HUES64 (cell line): ENCODE results near the gene SEZ6L.
A peak's percentile ranks its signal among the peaks of the same experiment; 100 is the strongest.

Experiments used
- H3K27ac ChIP-seq: 2 replicates; pipeline ENCODE4 v1.7.0; 2013; ENCODE audit warnings: low read depth, low read length, inconsistent platforms
- H3K27me3 ChIP-seq: 2 replicates; pipeline ENCODE4 v1.6.1; 2013; ENCODE audit warnings: mild to moderate bottlenecking, low read length; ENCODE audit not compliant: insufficient read depth
- H3K36me3 ChIP-seq: 2 replicates; pipeline ENCODE4 v1.6.1; 2013; ENCODE audit warnings: mild to moderate bottlenecking, low read length; ENCODE audit not compliant: insufficient read depth
- H3K4me1 ChIP-seq: 2 replicates; pipeline ENCODE4 v1.6.1; 2013; ENCODE audit warnings: mild to moderate bottlenecking, low read length, moderate library complexity; ENCODE audit not compliant: insufficient read depth
- H3K4me3 ChIP-seq: 2 replicates; pipeline ENCODE4 v1.5.1; 2013; ENCODE audit warnings: mild to moderate bottlenecking, low read length, moderate library complexity
- H3K9ac ChIP-seq: 2 replicates; pipeline ENCODE4 v1.6.1; 2013; ENCODE audit warnings: mild to moderate bottlenecking, low read depth, low read length
- H3K9me3 ChIP-seq: 2 replicates; pipeline ENCODE4 v1.6.1; 2013; ENCODE audit warnings: low read depth, low read length; ENCODE audit not compliant: insufficient read depth
- WGBS: fragments of 150-250, 120-280 bp; methylation state at CpG from one replicate; pipeline ENCODE4 v1.1.7; 2013; ENCODE audit warnings: missing lambda C conversion rate; 5-methylcytosine and 5-hydroxymethylcytosine counted together

The SEZ6L gene

DNA sequence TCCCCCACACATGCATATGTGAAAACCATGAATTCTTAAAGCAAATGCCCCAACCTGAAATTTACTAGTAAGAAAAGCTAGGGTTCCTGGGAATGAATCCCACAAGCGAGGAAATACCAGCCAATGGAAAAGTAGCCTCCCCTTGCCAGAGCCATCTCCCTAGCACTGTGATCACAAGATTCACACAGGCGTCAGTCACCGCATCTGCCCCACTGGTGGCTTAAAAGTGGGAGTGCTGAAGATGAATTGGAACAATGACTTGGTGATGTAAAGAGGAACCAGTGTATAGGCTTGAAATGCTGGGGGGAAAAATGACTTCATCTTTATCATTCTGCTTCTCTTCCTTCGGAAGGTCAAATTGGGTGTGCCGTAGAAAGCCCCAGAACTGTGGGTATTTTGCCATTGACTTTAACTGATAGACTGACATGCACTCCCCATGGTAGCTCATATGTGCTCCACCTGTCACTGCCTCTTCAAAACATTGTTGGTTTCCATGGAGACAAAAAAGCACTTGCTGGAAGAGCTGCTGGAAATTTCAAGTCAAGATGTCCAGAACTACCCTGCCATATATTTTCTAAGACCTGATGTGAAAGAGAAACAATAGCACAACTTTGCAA, 240.6 kb downstream of the SEZ6L start:
- Histone ChIP-seq H3K9ac (no peak overlapping the region), H3K27me3 (no peaks in the 10 kb centered on the region; the same call in 1 of the 2 replicates), H3K27ac (no peak overlapping the region), H3K9me3 (no peaks in the 10 kb centered on the region), H3K4me3 (no peak overlapping the region), H3K36me3 (no peaks in the 10 kb centered on the region), H3K4me1 (no peaks in the 10 kb centered on the region)
- 82% methylated on average over 5 of the region's 5 CpGs for WGBS

DNA sequence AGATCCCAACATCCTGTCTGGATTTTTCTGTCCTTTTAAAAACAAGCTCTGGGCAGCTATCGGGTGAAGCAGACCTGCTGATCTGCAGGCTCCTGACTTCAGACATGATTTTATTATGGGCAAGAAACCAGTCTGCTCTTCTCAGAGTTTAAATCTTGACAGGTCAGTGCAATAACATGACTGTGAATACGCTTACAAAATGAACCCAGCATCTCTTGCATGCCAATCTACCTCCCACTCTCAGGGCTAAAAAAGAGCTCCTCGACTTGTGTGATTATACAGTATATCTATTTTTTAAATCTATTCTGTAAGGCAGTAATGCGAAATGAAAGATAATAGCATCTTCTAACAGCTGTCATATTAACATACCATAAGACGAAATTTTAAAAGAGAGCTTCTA, 241.1 kb downstream of the SEZ6L start:
- WGBS: 97% methylated on average over 2 of the region's 5 CpGs
- H3K4me1 ChIP-seq: no peaks in the 10 kb centered on the region
- no peak overlapping the region for H3K9ac ChIP-seq
- H3K9me3 ChIP-seq: no peaks in the 10 kb centered on the region
- H3K27ac ChIP-seq: no peak overlapping the region
- no peaks in the 10 kb centered on the region; the same call in 1 of the 2 replicates for H3K27me3 ChIP-seq
- no peak overlapping the region for H3K4me3 ChIP-seq
- H3K36me3 ChIP-seq: no peaks in the 10 kb centered on the region

DNA sequence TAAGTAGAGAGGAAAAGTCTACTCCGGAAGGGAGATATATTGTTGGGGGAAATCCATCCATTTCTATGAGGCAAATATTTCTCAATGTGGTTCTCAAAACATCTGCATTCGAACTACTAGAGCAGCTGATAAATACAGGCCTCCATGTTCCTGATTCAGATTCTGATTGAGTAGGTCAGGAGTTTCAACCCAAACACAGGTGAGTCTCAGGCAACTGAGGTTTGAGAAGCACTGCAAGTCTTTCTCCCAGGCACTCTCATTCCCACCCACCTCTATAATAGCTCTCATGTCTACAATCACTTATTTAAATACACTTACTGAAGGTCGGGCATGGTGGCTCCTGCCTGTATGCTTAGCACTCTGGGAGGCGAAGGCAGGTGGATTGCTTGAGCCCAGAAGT, 245.1 kb downstream of the SEZ6L start:
- H3K36me3 ChIP-seq: no peaks in the 10 kb centered on the region
- no peak overlapping the region for H3K9ac ChIP-seq
- no peaks in the 10 kb centered on the region; the same call in 1 of the 2 replicates for H3K27me3 ChIP-seq
- no peak overlapping the region for H3K4me3 ChIP-seq
- no peak overlapping the region for H3K27ac ChIP-seq
- 93% methylated on average over 4 of the region's 4 CpGs for WGBS
- no peaks in the 10 kb centered on the region for H3K9me3 ChIP-seq
- peaks cover 14% of the 10 kb centered on the region; the same call in 1 of the 2 replicates for H3K4me1 ChIP-seq

DNA sequence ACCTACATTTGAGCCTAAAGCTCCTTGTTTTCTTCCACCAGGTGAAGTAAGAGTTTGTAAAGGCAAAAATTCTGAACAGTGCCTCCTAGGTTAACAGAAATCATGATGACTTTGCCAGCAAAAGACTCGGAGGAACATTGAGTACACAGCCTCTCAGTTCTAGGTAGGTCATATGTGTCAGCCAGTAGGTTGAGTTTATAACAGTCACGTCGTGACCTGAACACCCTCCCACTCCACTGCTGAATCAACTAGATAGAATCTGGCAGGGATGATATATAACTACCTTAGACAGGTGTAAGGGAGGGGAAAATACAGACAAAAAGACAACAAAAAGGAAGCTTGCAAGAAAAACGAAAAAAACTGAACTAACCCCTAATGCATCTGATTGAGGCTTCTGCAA, 247.0 kb downstream of the SEZ6L start:
- no peak overlapping the region for H3K4me3 ChIP-seq
- no peaks in the 10 kb centered on the region; the same call in 1 of the 2 replicates for H3K27me3 ChIP-seq
- no peak overlapping the region for H3K27ac ChIP-seq
- H3K4me1 ChIP-seq: peaks cover 14% of the 10 kb centered on the region; the same call in 1 of the 2 replicates
- no peaks in the 10 kb centered on the region for H3K9me3 ChIP-seq
- 85% methylated on average over 3 of the region's 4 CpGs for WGBS
- H3K9ac ChIP-seq: no peak overlapping the region
- H3K36me3 ChIP-seq: no peaks in the 10 kb centered on the region

DNA sequence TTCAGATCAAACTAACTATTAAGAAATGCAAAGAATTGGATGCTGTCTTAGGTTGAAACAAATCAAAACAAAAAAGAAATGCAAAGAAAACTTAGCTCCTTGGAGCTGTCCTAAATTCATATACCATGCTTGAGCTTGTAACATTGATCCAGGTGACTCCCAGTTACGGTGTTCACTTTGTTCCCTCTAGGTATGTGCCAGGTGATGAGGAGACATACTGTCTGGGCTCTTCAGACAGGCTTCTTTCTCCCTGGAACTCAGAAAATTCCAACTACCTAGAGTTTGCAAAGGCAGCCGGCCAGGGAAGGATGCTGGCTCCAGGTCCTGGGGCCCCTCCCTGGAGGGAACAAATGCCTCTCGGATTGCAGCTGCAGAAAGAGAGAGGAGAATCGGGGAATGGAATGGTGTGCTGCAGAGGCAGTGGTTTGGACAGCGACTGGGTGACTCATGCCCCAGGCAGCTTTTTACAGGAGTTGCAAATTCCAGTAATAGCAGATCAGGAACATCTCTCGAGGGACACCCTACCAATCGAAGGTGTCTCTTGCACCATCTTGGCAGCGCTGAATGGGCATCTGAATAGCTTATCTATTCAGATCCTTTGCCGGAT, 247.5 kb downstream of the SEZ6L start:
- Histone ChIP-seq H3K27ac (peak overlapping the region; percentile 44; the same call in 1 of the 2 replicates), H3K9ac (no peak overlapping the region), H3K4me3 (no peak overlapping the region), H3K36me3 (no peaks in the 10 kb centered on the region), H3K9me3 (no peaks in the 10 kb centered on the region), H3K4me1 (peaks cover 14% of the 10 kb centered on the region; the same call in 1 of the 2 replicates), H3K27me3 (no peaks in the 10 kb centered on the region)
- WGBS: 43% methylated on average over 9 of the region's 9 CpGs

DNA sequence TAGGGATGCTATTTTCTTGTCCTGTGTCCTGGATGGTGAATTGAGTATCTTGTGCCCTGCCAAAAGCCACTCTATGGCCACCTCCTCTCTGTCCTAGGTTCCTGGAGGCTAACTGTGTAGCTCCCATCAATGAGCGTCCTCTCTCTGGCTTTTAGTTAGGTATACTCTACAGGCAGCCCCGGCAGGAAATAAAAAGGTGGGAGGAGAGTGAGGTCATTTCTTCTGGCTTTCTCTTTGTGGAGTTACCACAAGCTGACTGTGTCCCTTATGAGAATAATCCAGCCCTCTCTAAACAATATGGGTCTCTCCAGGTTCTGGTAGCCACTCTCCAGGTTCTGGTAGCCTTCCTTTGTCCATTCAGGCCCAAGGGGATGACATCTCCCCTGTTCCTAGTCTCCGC, 248.1 kb downstream of the SEZ6L start:
- Histone ChIP-seq H3K9ac (no peak overlapping the region; the same call in 1 of the 2 replicates), H3K36me3 (no peaks in the 10 kb centered on the region), H3K27ac (peak overlapping the region; percentile 44; the same call in 1 of the 2 replicates), H3K4me1 (peaks cover 14% of the 10 kb centered on the region; the same call in 1 of the 2 replicates), H3K27me3 (no peaks in the 10 kb centered on the region), H3K9me3 (no peaks in the 10 kb centered on the region), H3K4me3 (no peak overlapping the region)
- 83% methylated on average over 3 of the region's 3 CpGs for WGBS

DNA sequence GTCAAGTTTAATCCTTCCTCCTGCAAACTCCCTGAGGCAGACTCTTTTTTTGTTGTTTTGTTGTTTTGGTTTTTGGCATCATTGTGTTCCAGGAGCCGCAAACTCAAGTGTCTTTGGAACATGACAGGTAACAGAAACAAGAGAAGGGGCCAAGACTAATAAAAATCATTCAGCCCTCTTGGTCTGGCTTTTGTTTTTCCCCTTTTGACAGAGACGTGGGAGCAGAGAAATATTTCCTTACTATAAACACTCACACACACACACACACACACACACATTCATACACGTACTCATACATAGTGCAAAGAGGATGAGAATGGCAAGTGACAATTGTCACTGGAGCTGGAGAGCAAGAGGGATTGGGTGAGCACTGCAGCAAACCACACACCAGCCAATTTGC, 249.4 kb downstream of the SEZ6L start:
- Histone ChIP-seq H3K4me3 (no peak overlapping the region), H3K9ac (no peak overlapping the region), H3K9me3 (peaks cover 9% of the 10 kb centered on the region; the same call in 1 of the 2 replicates), H3K27me3 (no peaks in the 10 kb centered on the region), H3K36me3 (no peaks in the 10 kb centered on the region), H3K27ac (no peak overlapping the region), H3K4me1 (peaks cover 14% of the 10 kb centered on the region; the same call in 1 of the 2 replicates)
- 96% methylated on average over 3 of the region's 3 CpGs for WGBS

DNA sequence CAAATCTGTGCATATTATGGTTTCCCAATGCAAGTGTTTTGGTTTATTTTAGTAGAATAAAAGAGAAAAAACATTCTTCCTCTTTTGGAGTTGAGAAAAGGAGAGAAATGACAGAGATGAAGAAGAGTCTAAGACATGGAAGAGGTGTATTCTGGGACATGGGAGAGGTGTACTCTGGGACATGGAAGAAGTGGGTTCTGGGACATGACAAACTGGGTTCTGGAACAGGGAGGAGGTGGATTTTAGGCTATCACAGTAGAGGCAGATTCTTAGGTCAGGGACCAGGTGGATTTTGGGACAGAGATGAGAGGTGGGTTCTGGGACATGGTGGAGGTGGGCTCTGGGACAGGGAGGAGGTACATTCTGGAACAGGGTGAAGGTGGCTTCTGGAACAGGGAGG, 257.7 kb downstream of the SEZ6L start:
- H3K27me3 ChIP-seq: peaks cover 22% of the 10 kb centered on the region
- no peak overlapping the region for H3K27ac ChIP-seq
- peaks cover 12% of the 10 kb centered on the region; the same call in 1 of the 2 replicates for H3K4me1 ChIP-seq
- peaks cover 10% of the 10 kb centered on the region; the same call in 1 of the 2 replicates for H3K9me3 ChIP-seq
- no peak overlapping the region for H3K9ac ChIP-seq
- no peak overlapping the region for H3K4me3 ChIP-seq
- H3K36me3 ChIP-seq: no peaks in the 10 kb centered on the region

DNA sequence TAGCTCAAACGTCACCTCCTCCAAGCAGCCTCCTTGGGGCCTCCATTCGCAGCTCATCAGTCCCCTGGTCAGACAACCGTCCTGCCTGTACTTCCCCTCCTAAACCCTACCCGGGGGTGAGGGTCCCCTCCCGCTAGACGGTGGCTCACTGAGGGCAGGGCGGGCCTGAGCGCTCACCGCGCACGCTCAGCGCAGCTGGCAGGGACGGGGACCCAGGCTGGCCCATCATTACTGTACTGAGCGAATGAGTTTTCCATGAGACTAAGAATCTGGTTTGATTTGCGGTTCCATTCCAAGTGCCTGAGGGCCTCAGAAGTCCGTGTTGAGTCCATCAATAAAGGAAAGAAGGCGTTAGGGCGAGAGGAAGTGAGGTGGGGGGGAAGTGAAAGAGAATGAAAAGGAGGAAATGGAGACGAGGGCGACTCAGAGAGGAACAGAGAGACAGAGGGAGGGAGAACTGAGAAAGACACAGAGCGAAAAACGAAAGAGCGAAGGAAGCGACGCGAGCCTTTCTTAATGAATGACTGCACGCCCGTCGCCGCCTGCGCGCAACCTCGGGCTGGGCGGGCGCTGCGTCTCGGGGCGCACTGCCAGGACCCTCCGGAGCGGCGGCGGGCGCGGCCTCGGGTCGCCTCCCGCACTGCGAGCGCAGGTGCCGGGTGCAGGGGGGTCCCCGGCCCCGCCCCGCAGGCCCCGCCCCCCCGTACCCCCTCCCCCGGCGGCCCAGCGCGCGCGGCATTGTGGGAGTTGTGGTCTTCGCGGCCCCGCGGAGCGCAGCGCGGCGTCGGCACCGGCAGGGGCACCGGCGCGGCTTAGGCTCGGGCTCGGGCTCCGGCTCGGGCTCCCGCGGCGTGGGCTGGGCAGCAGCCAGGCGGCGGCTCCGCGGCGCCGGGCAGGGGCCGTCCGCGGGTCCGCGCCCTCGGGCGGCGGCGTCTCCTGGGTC, 259.5 kb downstream of the SEZ6L start, which contains the start of gene ASPHD2:
ASPHD2 (plus strand) TSS at position 746 of the 943 bp plus-strand sequence. CDS start 4,356 bp downstream, outside the sequence.
- H3K36me3 ChIP-seq: 0 out of 2 replicates have a peak, but pooled peaks cover 2% of the 10 kb centered on the region
- peak within 1 kb of the TSS; percentile 58 for H3K9ac ChIP-seq
- no peak within 1 kb of the TSS for H3K27ac ChIP-seq
- no peaks in the 10 kb centered on the region for H3K9me3 ChIP-seq
- peaks cover 22% of the 10 kb centered on the region for H3K27me3 ChIP-seq
- peak within 1 kb of the TSS; percentile 72 for H3K4me3 ChIP-seq
- WGBS: 1% methylated on average over 93 of the region's 96 CpGs
- peaks cover 12% of the 10 kb centered on the region; the same call in 1 of the 2 replicates for H3K4me1 ChIP-seq

DNA sequence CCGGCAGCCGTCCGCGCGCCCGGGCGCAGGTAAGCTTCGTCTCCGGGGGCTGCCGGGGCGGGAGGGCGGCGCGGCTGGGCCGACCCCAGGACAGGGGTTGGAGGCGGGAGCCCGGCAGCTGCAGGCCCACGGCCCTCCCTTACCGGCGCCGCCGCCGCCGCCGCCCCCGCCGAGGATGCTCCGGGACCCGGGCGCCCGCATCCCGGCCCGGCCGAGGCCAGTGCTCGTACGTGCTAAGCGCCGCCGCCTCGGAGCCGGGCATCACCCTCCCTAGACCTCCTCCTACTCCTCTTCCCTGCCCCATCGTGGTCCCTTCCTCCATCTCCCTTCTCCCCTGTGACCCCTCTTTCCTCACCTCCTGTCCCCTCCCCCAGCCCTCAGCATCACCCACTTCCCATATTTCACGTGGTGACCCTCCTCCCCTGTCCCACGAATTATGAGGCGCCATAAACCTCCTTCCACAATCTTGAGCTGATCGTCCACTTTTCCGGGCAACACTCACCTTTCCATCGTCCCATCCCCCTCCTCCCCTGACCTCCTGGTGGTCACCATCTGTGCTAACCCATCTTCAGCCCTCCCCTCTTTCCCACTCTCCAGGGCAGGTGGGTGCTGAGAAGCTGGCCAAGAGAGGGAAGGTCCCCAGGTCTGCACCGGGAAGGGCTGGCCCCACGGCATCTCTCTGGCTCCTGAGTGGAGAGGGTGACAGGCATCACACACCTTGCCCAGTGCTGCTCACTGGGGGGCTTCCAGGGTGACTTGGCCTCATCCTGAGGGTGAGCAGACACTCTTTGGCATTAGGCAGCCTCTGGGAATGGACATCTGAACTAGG, 260.4 kb downstream of the SEZ6L start:
- Histone ChIP-seq H3K27me3 (peaks cover 22% of the 10 kb centered on the region), H3K27ac (no peak overlapping the region), H3K4me3 (peak overlapping the region; percentile 72), H3K4me1 (peaks cover 12% of the 10 kb centered on the region; the same call in 1 of the 2 replicates), H3K36me3 (peaks cover 11% of the 10 kb centered on the region), H3K9me3 (no peaks in the 10 kb centered on the region), H3K9ac (peak overlapping the region; percentile 55)
- WGBS: 6% methylated on average over 50 of the region's 50 CpGs
